ENCODE measurements around the gene STK17A.

Gene STK17A

GRCh38 chr7:43634384-43634783 is 51.5 kb downstream of the STK17A start:
- DNase-seq (ENCODE audit: low read depth) = no peak

DNA sequence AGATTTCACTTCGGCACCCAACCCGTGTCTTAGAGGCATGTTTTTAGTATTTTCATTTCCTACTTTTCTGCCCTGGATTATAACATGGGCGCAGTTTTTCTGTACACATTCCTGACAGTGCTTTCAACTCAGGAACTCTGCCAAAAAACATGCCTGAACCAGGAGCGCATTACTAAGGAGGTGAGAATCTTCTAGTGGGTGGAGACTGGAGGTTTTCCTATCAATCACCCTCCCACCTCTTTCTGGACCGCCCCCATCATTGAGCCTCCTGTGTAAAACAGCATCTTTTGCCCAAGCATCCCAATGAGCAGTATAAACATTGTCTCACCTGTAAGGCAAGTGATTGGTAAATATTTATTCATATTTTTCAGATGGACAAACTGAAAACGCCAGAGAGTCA is 53.2 kb downstream of the STK17A start:
- peak; percentile 76 for DNase-seq (ENCODE audit: low read depth)

GRCh38 chr7:43637114-43637806 is 54.4 kb downstream of the STK17A start:
- DNase-seq (ENCODE audit: low read depth) = peak; percentile 83

GRCh38 chr7:43639858-43640491 is 57.1 kb downstream of the STK17A start:
- peak; percentile 42 for DNase-seq (ENCODE audit: low read depth)

GRCh38 chr7:43640679-43641078 is 57.8 kb downstream of the STK17A start:
- DNase-seq (ENCODE audit: low read depth) = no peak

- DNase-seq (ENCODE audit: low read depth) = no peak
Observed at GRCh38 chr7:43642897-43643630, 60.2 kb downstream of the STK17A start.

GRCh38 chr7:43643846-43644245 is 60.9 kb downstream of the STK17A start:
- no peak for DNase-seq (ENCODE audit: low read depth)

DNA sequence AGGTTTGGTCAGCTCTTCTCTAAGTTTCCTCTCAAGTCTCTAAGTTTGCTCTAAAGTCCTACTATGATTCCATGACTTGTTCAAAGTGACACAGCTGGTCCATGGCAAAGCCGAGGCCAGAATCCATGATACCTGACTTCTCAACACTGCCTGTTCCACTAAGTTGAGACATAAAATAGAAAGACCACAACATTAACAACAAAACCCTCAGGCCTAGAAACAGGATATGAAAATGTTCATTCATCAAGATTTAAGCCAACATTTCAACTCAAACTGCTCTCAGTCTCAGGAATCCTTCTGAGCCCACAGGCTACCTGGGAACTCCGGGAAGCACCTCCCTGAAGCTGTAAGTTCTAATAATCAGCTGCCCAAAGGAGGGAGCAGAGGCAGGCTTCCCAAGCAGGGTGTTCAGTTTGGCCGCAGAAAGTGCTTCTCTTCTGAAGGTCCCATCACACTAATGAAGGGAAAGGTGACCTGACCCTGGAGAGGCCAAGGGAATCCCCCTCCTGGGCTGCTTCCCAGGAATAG is 62.9 kb downstream of the STK17A start:
- no peak for DNase-seq (ENCODE audit: low read depth)

DNA sequence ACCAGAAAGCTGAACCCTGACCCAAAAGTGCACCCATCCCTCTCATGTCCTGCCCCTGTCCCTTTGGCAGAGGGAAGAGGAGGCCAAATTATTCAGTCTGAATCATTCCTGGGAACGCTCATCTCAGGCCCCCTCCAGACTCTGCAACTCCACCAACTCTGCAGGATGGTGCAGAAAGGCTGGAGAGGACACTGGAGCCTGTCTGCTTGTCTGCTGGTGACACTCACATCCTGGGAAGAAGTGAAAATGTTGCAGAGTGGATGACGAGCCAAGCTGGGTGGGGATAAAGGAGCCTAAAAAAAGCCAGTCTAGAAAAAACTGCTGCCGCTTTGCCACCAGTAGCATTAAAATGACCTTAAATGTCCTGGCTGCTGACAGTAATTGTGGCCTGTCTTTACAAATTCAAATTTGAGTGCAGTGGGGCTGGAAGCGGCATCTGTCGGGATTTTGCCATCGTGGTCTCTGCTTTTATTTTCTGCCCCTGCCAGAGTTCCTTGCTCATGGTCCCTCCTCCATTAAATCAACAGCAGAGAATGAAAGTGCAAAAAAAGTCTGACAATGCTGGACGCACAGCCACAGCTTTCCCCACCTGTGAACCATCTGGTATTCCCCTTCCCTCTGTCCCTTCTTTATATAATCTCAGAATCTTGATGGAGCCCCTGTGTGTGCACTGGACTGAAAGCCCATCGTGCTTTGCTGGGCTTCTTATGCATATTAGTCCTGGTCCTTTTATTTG is 63.9 kb downstream of the STK17A start:
- DNase-seq (ENCODE audit: low read depth) = peak; percentile 67

DNA sequence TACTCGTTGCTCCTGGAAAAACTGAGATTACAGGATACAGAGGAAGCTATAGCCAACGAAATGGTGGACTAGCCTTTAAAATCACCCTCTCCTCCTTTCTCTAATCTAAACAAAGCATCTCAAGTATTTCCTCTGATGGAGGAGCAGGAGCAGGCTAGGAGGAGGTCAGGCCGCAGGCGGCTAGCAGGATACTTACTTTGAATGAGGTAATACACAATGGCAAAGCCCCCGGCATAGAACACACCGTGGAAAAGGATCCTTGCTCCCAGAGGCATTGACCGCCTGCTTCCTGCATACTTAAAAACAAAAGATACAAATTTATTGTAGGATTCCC is 64.4 kb downstream of the STK17A start:
- peak; percentile 79 for DNase-seq (ENCODE audit: low read depth)

- DNase-seq (ENCODE audit: low read depth) = peak; percentile 99
Observed at GRCh38 chr7:43647673-43648472, 65.0 kb downstream of the STK17A start.

DNA sequence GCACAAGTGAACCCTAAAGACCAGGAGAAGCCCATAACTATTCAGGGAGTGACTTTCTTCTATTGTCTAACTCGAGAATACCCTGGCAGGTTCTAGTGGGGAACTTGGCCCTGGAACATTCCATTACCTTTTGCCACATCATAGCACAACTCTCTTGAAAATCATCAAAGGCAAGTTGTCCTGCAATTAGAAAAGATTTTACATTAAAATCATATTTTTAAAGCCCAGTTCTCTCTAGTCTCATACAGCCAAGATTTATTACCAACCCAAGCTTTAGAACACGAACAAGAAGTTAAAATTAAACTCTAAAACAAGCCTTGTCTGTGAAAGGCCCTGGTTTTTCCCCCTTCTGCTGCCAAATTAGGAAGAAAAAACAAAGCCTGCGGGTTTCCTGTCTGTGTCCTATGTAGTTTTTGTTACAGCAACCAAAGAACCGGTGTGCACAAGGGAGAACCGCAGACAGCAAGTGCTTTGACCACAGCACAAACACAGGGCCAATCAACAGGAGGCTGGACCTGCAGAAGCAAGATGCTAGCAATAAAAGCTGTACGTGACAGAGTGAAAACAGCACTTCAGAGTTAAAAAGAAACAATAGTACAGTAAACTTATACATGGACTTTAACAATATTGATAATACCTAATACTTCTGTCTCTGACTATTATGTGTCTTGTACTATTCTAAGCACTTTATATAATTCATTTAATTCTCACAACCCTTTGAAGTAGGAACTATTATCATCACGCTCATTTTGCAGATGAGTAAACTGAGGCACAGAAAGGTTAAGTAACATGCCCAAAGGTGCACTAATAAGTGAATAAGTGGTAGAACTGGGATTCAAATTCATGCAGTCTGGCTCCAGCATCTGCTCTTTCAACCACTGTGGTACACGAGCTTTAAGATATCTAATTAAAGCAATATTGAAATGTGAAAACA is 65.8 kb downstream of the STK17A start:
- DNase-seq (ENCODE audit: low read depth) = peak; percentile 79

DNA sequence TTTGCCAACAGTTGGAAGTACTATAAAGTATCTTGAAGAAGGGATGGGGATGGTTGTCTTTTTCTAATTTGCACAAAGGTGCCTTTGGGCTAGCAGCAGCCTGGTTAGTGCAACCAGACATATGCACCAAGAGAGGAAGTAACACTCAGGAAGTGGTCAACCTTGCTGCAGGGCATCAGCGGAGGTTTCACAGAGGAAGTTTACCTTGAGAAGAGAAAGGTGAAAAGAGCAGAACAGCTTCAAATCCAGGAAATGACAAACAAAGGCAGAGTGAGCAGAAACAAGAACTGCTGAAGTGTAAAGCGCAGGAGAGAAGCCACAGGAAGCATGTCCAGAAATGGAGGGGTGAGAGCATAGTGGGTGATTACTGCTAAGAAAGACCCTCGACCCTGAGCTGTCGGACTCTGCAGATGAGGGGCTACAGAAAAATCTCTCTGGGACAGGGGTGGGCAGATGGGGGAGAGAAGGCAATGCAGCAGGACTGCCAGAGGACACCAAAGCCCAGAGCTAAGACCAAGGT is 66.9 kb downstream of the STK17A start:
- DNase-seq (ENCODE audit: low read depth) = peak; percentile 85

DNA sequence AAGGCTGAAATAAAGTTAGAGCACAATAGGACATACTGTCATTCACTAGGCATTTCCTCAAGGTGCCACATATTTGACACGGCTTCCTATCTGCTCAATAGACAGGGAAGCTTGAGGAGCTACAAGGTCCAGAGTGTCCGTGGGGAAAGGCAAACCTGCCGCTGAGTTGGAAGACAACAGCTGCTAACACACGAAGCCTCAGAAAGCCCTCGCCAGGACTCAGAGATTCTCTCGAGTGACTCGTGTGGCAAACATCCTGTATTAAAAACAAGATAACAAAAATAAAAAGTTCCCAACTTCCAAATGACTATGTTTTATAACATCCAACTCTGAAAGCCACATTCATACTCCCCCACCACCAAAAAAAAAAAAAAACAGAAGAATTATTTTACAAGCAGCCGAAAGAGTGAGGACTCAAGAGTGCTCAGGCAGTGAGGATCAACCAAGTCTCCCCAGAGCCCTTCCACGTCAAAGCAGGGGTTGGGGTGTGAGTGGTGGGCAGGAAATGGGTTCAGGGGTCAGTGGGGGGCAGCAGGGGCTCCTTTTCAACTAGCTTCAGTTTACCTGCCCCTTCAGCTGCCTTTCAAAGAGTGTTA is 67.6 kb downstream of the STK17A start:
- DNase-seq (ENCODE audit: low read depth) = peak; percentile 78

DNA sequence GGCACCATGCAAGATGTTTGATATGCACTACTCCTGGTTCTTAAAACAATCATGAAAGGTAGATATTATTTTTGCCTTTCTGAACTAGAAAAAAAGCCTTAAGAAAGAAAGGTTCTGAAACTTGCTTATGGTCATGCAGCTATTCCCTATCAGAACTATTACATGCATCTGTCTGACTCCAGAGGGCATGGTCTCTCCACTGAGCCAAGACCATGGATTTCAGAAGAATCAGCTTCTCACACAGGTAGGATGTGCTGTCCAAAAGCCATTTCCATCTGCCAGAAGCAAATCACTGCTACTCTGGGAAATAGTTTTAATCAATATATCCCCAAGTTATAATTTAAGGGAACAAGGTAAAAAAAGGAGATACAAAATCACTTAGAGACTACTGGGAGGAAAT is 69.5 kb downstream of the STK17A start:
- DNase-seq (ENCODE audit: low read depth) = no peak

- DNase-seq (ENCODE audit: low read depth) = no peak
Observed at GRCh38 chr7:43653466-43653865, 70.6 kb downstream of the STK17A start.

GRCh38 chr7:43653891-43654504 is 71.1 kb downstream of the STK17A start:
- no peak for DNase-seq (ENCODE audit: low read depth)

DNA sequence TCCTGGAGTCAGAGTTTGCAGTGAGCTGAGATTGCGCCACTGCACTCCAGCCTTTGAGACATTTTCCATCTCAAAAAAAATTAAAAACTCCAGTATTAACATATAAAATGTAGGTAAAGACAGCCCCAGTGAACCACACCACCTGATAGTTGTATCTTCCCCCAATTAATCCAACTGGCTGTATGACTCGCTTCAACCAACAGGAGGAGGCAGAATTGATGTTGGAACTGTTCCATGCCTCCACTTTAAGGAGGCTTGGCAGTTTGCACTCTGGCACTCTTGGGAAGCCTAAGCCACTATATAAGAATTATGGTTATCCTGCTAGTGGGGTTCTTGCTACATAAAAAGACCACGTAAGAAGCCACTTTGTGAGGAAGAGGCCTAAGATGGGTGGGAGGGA is 72.7 kb downstream of the STK17A start:
- no peak for DNase-seq (ENCODE audit: low read depth)

- DNase-seq (ENCODE audit: low read depth) = no peak
Observed at GRCh38 chr7:43656997-43657396, 74.1 kb downstream of the STK17A start.

Data from ELR (cell line).